ENCODE results near the gene TEX14.
"Not testable (repeated sequence)": the region's sequence is repeated elsewhere in the genome, so short reads cannot be mapped to it uniquely, and the experiment has no call there.

TEX14 gene

GRCh38 chr17:58575511-58575910 is 116.3 kb downstream of the TEX14 start:
- peak; percentile 84 for DNase-seq (ENCODE audit: low read depth, low spot score)
- peak overlapping the region; percentile 73 for H3K27ac ChIP-seq

- DNase-seq (ENCODE audit: low read depth, low spot score) = no peak
- H3K27ac ChIP-seq = no peak overlapping the region
Measured at GRCh38 chr17:58574025-58574424, 117.8 kb downstream of the TEX14 start.

DNA sequence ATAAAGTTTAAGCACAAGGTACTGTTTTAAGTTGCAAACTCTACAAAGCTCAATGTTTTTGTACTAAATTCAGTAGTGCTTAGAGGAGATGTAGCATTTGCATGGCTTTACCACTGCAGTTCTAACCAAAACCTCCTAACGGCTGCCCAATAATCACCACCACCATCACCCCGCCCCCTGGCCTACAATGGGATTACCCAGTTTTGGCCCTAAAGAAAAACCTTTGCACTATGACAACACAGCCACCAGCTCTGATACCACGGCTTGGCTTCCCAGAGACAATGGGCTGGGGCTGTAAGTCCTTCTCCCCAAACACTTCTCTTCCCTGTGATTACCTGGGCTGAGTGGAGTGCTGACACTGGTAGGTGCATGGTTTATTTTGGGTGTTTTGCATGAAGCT is 119.0 kb downstream of the TEX14 start:
- no peak overlapping the region for H3K27ac ChIP-seq
- no peak for DNase-seq (ENCODE audit: low read depth, low spot score)

GRCh38 chr17:58570758-58571157 is 121.1 kb downstream of the TEX14 start:
- no peak for DNase-seq (ENCODE audit: low read depth, low spot score)
- H3K27ac ChIP-seq = no peak overlapping the region

- no peak for DNase-seq (ENCODE audit: low read depth, low spot score)
- no peak overlapping the region for H3K27ac ChIP-seq
Measured at GRCh38 chr17:58569196-58569595, 122.6 kb downstream of the TEX14 start.

DNA sequence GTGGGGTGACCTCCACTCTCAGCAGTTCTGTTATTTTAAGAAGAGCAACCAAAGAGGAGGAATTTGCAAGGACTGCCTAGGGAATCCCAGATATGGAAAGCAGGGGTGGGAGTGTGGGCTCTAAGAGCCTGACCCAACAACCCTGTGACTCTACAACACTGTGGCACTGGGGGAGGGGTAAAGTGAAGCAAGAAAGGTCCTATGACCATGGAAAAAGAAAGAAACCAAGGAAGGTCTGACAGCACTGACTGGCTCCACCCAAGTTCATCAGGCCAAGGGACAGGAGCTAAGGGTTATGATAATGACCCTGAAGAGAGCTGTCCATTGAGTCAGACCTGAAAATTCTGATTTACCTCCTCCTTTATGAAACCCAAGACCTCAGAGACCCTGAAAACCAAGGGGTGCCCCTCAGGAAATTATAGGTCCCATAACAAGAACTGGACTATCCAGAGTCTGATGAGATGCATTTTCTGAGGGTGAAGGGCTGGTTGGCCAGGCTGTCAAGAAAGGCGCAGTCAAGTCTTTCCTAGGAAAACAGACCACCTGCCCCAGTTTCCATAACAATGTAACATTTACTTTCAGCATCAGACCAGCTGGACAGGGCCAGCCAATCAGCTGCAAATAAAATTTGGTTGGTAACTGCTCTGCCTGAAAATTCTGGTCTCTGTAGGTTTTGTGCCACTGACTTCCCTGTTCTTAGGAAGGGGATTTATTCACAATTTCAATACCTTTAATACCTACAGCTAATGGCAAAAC is 123.6 kb downstream of the TEX14 start:
- no peak for DNase-seq (ENCODE audit: low read depth, low spot score)
- no peak overlapping the region for H3K27ac ChIP-seq

- no peak overlapping the region for H3K27ac ChIP-seq
- DNase-seq (ENCODE audit: low read depth, low spot score) = no peak
Measured at GRCh38 chr17:58565389-58566311, 126.2 kb downstream of the TEX14 start.

GRCh38 chr17:58564971-58565370 is 126.9 kb downstream of the TEX14 start:
- DNase-seq (ENCODE audit: low read depth, low spot score) = no peak
- H3K27ac ChIP-seq = no peak overlapping the region

- H3K27ac ChIP-seq = no peak overlapping the region
- DNase-seq (ENCODE audit: low read depth, low spot score) = no peak
Measured at GRCh38 chr17:58564243-58564642, 127.6 kb downstream of the TEX14 start.

GRCh38 chr17:58560511-58560910 is 131.3 kb downstream of the TEX14 start:
- DNase-seq (ENCODE audit: low read depth, low spot score) = no peak
- no peak overlapping the region for H3K27ac ChIP-seq

GRCh38 chr17:58557981-58558380 is 133.9 kb downstream of the TEX14 start:
- H3K27ac ChIP-seq = no peak overlapping the region
- no peak for DNase-seq (ENCODE audit: low read depth, low spot score)

GRCh38 chr17:58556833-58557250 is 135.0 kb downstream of the TEX14 start:
- H3K27ac ChIP-seq = no peak overlapping the region
- DNase-seq (ENCODE audit: low read depth, low spot score) = no peak

- H3K27ac ChIP-seq; DNase-seq (ENCODE audit: low read depth, low spot score): not testable (repeated sequence)
Measured at GRCh38 chr17:58555109-58555508, 136.7 kb downstream of the TEX14 start.

GRCh38 chr17:58541249-58541648 is 150.6 kb downstream of the TEX14 start:
- no peak for DNase-seq (ENCODE audit: low read depth, low spot score)
- H3K27ac ChIP-seq = no peak overlapping the region

GRCh38 chr17:58539698-58540097 is 152.1 kb downstream of the TEX14 start:
- no peak for DNase-seq (ENCODE audit: low read depth, low spot score)
- no peak overlapping the region for H3K27ac ChIP-seq

DNA sequence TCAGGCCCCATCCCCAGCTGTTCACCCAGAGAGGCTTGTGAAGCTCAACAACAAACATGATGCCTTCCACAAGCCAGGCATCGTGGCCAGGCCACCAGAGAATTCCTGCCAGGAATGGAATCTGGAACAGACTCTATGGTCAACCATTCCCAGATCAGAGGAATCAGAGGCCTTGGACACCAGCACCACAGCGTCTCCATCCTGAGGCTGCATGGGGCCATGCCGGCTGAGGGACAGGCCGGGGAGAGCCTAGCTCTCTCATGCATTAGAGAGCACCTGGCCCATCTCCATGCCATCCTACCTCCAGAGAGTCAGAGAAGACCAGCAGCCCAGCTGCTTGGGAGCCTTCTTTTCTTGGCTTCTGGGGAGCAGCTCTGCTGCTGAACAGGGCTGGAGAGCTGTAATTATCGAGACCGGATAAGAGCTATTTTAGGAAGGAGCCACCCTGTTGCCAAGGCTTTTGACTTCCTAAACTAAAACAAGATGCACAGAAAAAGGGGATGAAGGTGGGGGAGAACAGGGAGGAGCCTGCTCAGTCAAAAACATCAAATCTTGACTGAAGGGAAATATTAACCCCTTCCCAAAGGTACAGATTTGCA is 152.9 kb downstream of the TEX14 start:
- DNase-seq (ENCODE audit: low read depth, low spot score) = no peak
- no peak overlapping the region for H3K27ac ChIP-seq

GRCh38 chr17:58537266-58537665 is 154.6 kb downstream of the TEX14 start:
- no peak overlapping the region for H3K27ac ChIP-seq
- no peak for DNase-seq (ENCODE audit: low read depth, low spot score)

GRCh38 chr17:58536542-58536941 is 155.3 kb downstream of the TEX14 start:
- DNase-seq (ENCODE audit: low read depth, low spot score) = no peak
- no peak overlapping the region for H3K27ac ChIP-seq

GRCh38 chr17:58535431-58535830 is 156.4 kb downstream of the TEX14 start:
- DNase-seq (ENCODE audit: low read depth, low spot score) = no peak
- no peak overlapping the region for H3K27ac ChIP-seq

- no peak for DNase-seq (ENCODE audit: low read depth, low spot score)
- no peak overlapping the region for H3K27ac ChIP-seq
Measured at GRCh38 chr17:58534901-58535421, 156.9 kb downstream of the TEX14 start.

DNA sequence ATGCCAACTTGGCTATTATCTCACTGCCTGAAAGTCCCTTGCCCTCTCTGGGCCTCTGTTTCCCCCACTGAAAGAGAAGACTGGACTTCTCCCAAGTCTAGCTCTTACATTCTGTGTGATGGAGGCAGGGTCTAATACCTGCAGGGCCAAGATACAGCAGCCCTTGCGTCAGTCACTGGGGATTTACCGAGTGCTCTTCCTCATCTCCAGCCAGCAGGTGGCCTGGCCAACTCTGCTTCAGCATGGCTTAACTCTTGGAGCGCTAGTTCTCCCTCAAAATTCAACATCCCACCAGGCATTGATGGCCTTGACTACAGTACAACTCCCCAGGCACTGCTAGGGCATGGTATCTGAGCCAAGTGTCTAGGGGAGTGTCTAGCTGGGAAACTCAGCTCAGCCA is 157.5 kb downstream of the TEX14 start:
- no peak for DNase-seq (ENCODE audit: low read depth, low spot score)
- no peak overlapping the region for H3K27ac ChIP-seq
